B cell (primary cell): ENCODE data around the gene MAST2. TPM values are rescaled to one million over a fixed set of nuclear protein-coding genes. Genes with fewer than 3 reads are reported as not detected.

ENCODE experiments used
- ATAC-seq: fragments of 200-7000 bp; cut with Tn5 transposase; one replicate; pipeline ENCODE4 v1.10.0; 2021; ENCODE audit warnings: low read depth, mild to moderate bottlenecking, moderate number of reproducible peaks, moderate library complexity
- CTCF ChIA-PET: fragments of 350-600 bp; sonication (Branson Sonifier 250); formaldehyde crosslinking; loops from one replicate; lab custom pipeline; 2021; ENCODE audit warnings: antibody characterized with exemption, inconsistent platforms; lab: Charles Lee
- POLR2A ChIA-PET: fragments of 350-600 bp; sonication (Branson Sonifier 250); formaldehyde crosslinking; loops from one replicate; lab custom pipeline; 2021; ENCODE audit warnings: antibody characterized with exemption; lab: Charles Lee
- DNase-seq: peaks from one replicate; pipeline ENCODE4 v3.0.0; 2013
- H2AFZ ChIP-seq: 2 replicates; pipeline ENCODE4 v1.6.1; 2012; ENCODE audit warnings: mild to moderate bottlenecking, low read depth, low read length; ENCODE audit not compliant: insufficient read depth, poor library complexity, severe bottlenecking
- H3K27ac ChIP-seq, 2 donors: 1 replicate in 1 of 2; 2 replicates in 1 of 2; pipeline ENCODE4 v1.5.1; 2012 to 2013; ENCODE audit warnings: low read length in 2 of 2, mild to moderate bottlenecking in 2 of 2, moderate library complexity in 1 of 2
- H3K27me3 ChIP-seq, 4 experiments: fragments of 200-600 bp in 1 of 4; sonication (generic) in 1 of 4; replicated peaks in 1 of 4; 1 replicate in 2 of 4; 2 replicates in 2 of 4; pipeline versions ENCODE4 v1.6.1 to v1.7.0; 2013 to 2016; ENCODE audit warnings: low read length in 3 of 4, mild to moderate bottlenecking in 2 of 4, mixed read lengths in 1 of 4, moderate library complexity in 1 of 4; ENCODE audit not compliant: insufficient read depth in 4 of 4, control insufficient read depth in 3 of 4; ENCODE audit errors: control extremely low read depth in 1 of 4
- H3K36me3 ChIP-seq, 2 experiments: replicated peaks in 1 of 2; 1 replicate in 1 of 2; 2 replicates in 1 of 2; pipeline versions ENCODE4 v1.6.1 to v1.7.1; 2013; ENCODE audit warnings: low read length in 1 of 2; ENCODE audit not compliant: insufficient read depth in 2 of 2, control insufficient read depth in 1 of 2; ENCODE audit errors: control extremely low read depth in 1 of 2, extremely low read depth in 1 of 2
- H3K4me1 ChIP-seq, 2 donors: fragments of 200-600 bp in 1 of 2; sonication (generic) in 1 of 2; 1 replicate in 1 of 2; 2 replicates in 1 of 2; pipeline versions ENCODE4 v1.5.1 to v1.6.1; 2013 to 2017; ENCODE audit warnings: low read length in 2 of 2; ENCODE audit not compliant: control insufficient read depth in 2 of 2, insufficient read depth in 2 of 2
- H3K4me2 ChIP-seq: replicated peaks from 2 replicates; pipeline ENCODE3; 2012; ENCODE audit warnings: mild to moderate bottlenecking, low read depth, low read length; ENCODE audit not compliant: poor library complexity, severe bottlenecking
- H3K4me3 ChIP-seq, 5 experiments: fragments of 200-600 bp in 1 of 5; sonication (generic) in 1 of 5; 1 replicate in 3 of 5; 2 replicates in 2 of 5; pipeline versions ENCODE4 v1.5.1 to v1.7.0; 2011 to 2016; ENCODE audit warnings: low read length in 4 of 5, mild to moderate bottlenecking in 4 of 5, low read depth in 2 of 5, control low read depth in 1 of 5, moderate library complexity in 1 of 5; ENCODE audit not compliant: insufficient read depth in 1 of 5; ENCODE audit errors: control extremely low read depth in 1 of 5, extremely low read depth in 1 of 5
- H3K79me2 ChIP-seq: fragments of 200-600 bp; sonication (generic); one replicate; pipeline ENCODE4 v1.6.0; 2016; ENCODE audit warnings: low read length; ENCODE audit not compliant: control insufficient read depth, insufficient read depth
- H3K9ac ChIP-seq: fragments of 200-600 bp; sonication (generic); 2 replicates; pipeline ENCODE4 v1.6.1; 2017; ENCODE audit warnings: mild to moderate bottlenecking, low read length, moderate library complexity
- H3K9me3 ChIP-seq, 3 donors: one replicate each; pipeline versions ENCODE4 v1.6.1 to v1.7.1; 2013; ENCODE audit warnings: low read length in 2 of 3; ENCODE audit not compliant: control insufficient read depth in 2 of 3, insufficient read depth in 1 of 3; ENCODE audit errors: control extremely low read depth in 1 of 3
- H4K20me1 ChIP-seq: 2 replicates; pipeline ENCODE4 v1.6.0; 2012; ENCODE audit warnings: mild to moderate bottlenecking, low read length; ENCODE audit not compliant: insufficient read depth, control insufficient read depth, poor library complexity, severe bottlenecking
- H3K27ac Mint-ChIP-seq: one replicate; pipeline ENCODE4 v1.8.0; 2021; ENCODE audit warnings: mixed read lengths
- H3K27me3 Mint-ChIP-seq: one replicate; pipeline ENCODE4 v1.8.0; 2021; ENCODE audit warnings: mixed read lengths
- H3K4me1 Mint-ChIP-seq: one replicate; pipeline ENCODE4 v1.8.0; 2021; ENCODE audit warnings: mixed read lengths
- H3K4me3 Mint-ChIP-seq: one replicate; pipeline ENCODE4 v1.8.0; 2021; ENCODE audit warnings: mixed read lengths
- H3K9me3 Mint-ChIP-seq: one replicate; pipeline ENCODE4 v1.8.0; 2022; ENCODE audit warnings: mixed read lengths; ENCODE audit not compliant: insufficient read depth
- EZH2 ChIP-seq: IDR thresholded peaks from 2 replicates; pipeline ENCODE4 v1.6.1; 2012; ENCODE audit warnings: borderline replicate concordance, low read depth, mild to moderate bottlenecking, moderate library complexity, low read length; ENCODE audit not compliant: insufficient read depth, poor library complexity, severe bottlenecking
- WGBS: methylation state at CpG from one replicate; pipeline ENCODE4 v1.1.5; 2013; ENCODE audit warnings: missing lambda C conversion rate; ENCODE audit not compliant: insufficient coverage; 5-methylcytosine and 5-hydroxymethylcytosine counted together
- intact Hi-C: fragments of 100-400 bp; cut with micrococcal nuclease; formaldehyde crosslinking; loops from one replicate; pipeline ENCODE4 v1.10.0; 2022
- polyA plus RNA-seq: library from polyadenylated mRNA; depleted of rRNA; stranded (reverse); fragments of >200 nt; gene quantifications from 2 replicates; pipeline ENCODE4 v1.2.3, GENCODE V29; 2012
- total RNA-seq, 2 donors: library from RNA; stranded (reverse); fragments of 120-200 nt in 1 of 2; gene quantifications; 1 replicate in 1 of 2; 2 replicates in 1 of 2; pipeline versions ENCODE4 v1.2.3 to v1.2.4, GENCODE V29; 2013 to 2022
- TF ChIP-seq, protein P1 (sequence below): fragments of 200-600 bp; IDR thresholded peaks from one replicate; pipeline ENCODE4 v1.8.0; 2022; ENCODE audit warnings: antibody characterized with exemption, mild to moderate bottlenecking

The MAST2 gene
- total and polyA plus RNA-seq, 2 donors (not counting 1 experiment from before 2014, with no cell fraction given) = 12.5 to 23.3 TPM

DNA sequence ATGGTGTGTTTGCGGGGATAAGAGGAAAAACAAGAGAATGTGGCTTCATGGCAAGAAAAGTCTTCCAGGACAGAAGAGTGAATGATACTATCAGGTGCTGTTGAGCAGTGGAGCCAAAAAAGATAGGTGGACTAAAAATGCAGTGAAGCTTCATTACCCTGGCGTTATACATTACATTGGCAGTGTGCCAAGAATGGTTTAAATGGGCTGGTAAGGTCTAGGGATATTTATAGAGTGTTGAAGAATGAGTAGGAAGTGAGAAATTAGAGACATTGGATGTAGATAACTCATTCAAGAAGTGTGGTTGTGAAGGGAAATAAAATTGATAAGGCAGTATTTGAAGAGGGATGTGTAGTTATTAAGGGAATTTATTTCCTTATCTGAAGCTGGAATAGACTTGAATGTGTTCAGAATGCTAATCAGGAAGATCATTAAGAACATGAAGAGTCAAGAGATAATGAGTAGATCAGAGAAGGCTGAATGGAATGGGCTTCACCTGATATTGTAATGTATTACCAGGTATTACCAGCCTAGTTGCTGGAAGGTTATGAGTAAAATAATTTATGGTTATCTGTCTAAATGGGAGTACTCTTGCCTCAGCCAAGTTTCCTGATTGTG is 72.7 kb downstream of the MAST2 start:
- TF ChIP-seq, protein P1, sequence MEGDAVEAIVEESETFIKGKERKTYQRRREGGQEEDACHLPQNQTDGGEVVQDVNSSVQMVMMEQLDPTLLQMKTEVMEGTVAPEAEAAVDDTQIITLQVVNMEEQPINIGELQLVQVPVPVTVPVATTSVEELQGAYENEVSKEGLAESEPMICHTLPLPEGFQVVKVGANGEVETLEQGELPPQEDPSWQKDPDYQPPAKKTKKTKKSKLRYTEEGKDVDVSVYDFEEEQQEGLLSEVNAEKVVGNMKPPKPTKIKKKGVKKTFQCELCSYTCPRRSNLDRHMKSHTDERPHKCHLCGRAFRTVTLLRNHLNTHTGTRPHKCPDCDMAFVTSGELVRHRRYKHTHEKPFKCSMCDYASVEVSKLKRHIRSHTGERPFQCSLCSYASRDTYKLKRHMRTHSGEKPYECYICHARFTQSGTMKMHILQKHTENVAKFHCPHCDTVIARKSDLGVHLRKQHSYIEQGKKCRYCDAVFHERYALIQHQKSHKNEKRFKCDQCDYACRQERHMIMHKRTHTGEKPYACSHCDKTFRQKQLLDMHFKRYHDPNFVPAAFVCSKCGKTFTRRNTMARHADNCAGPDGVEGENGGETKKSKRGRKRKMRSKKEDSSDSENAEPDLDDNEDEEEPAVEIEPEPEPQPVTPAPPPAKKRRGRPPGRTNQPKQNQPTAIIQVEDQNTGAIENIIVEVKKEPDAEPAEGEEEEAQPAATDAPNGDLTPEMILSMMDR = no peak
- ATAC-seq (no peak), DNase-seq (peak; percentile 9)
- peaks cover 4% of the 10 kb centered on the region for H3K4me1 Mint-ChIP-seq
- 80% methylated on average over 2 of the region's 2 CpGs for WGBS
- H3K9me3 Mint-ChIP-seq = no peaks in the 10 kb centered on the region
- H3K27ac Mint-ChIP-seq = no peak overlapping the region
- ChIA-PET POLR2A (no interaction called here), CTCF (no interaction called here)
- peaks cover 0 to 28% (median 14%) of the 10 kb centered on the region in 4 experiments for H3K27me3 ChIP-seq
- H3K9ac ChIP-seq = no peak overlapping the region
- no peak overlapping the region for H3K4me3 ChIP-seq
- peaks cover 0 to 1% (median 0%) of the 10 kb centered on the region in 3 donors for H3K9me3 ChIP-seq
- no peaks in the 10 kb centered on the region for H3K36me3 ChIP-seq
- intact Hi-C loops = no loop called here
- peaks cover 0 to 3% of the 10 kb centered on the region in 2 donors for H3K4me1 ChIP-seq
- no peak overlapping the region for H3K27ac ChIP-seq
- H2AFZ ChIP-seq = no peak overlapping the region
- no peak overlapping the region for H3K4me3 Mint-ChIP-seq
- no peak overlapping the region for H3K4me2 ChIP-seq
- no peaks in the 10 kb centered on the region for H4K20me1 ChIP-seq
- H3K27me3 Mint-ChIP-seq = peaks cover 14% of the 10 kb centered on the region
- H3K79me2 ChIP-seq = no peaks in the 10 kb centered on the region

DNA sequence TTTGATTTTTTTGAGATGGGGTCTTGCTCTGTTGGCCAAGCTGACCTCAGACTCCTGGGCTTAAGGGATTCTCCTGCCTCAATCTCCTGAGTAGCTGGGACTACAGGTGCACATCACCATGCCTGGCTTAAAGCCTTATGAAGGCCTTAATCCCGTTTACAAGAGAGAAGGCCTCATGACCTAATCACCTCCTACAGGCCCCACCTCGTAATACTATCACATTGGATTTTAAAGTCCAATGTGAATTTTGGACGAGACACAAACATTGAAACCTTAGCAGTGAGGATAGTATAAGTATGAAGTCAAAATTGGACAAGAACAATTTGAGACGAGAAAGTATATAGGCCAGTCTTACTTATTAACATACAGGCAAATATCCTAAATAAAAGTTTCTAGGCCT is 73.9 kb downstream of the MAST2 start:
- no peak overlapping the region for H3K4me2 ChIP-seq
- no peak overlapping the region for H3K27ac ChIP-seq
- Mint-ChIP-seq H3K27ac (no peak overlapping the region), H3K4me3 (no peak overlapping the region), H3K4me1 (peaks cover 4% of the 10 kb centered on the region), H3K27me3 (peaks cover 14% of the 10 kb centered on the region), H3K9me3 (no peaks in the 10 kb centered on the region)
- H3K4me3 ChIP-seq = no peak overlapping the region
- H3K36me3 ChIP-seq = no peaks in the 10 kb centered on the region
- H3K4me1 ChIP-seq = peaks cover 0 to 3% of the 10 kb centered on the region in 2 donors
- no peak overlapping the region for H3K9ac ChIP-seq
- ChIA-PET CTCF (no interaction called here), POLR2A (no interaction called here)
- H2AFZ ChIP-seq = no peak overlapping the region
- H3K79me2 ChIP-seq = no peaks in the 10 kb centered on the region
- intact Hi-C loops = no loop called here
- DNase-seq (no peak), ATAC-seq (no peak)
- H3K9me3 ChIP-seq = peaks cover 0 to 1% (median 0%) of the 10 kb centered on the region in 3 donors
- H4K20me1 ChIP-seq = no peaks in the 10 kb centered on the region
- WGBS = no CpG with 5 or more reads among the region's 4 CpGs
- peaks cover 0 to 30% (median 16%) of the 10 kb centered on the region in 4 experiments for H3K27me3 ChIP-seq
- TF ChIP-seq EZH2 = no peak
- TF ChIP-seq, protein P1 = no peak
